HCT116 (cell line): ENCODE measurements around the gene TTBK1. TPM values are rescaled to one million over a fixed set of nuclear protein-coding genes. Genes with fewer than 3 reads are reported as not detected.

Experiments
- ATAC-seq: fragments of 200-7000 bp; cut with Tn5 transposase; 2 replicates; pipeline ENCODE4 v1.9.1; 2020; ENCODE audit warnings: mild to moderate bottlenecking, moderate library complexity
- BruUV-seq: library from RNA; stranded (reverse); fragments of 400-500 nt; replicated peaks from 2 replicates; lab custom pipeline; 2021; lab: Mats Ljungman, UMichigan
- CTCF ChIA-PET: fragments of 300-600 bp; sonication (Branson Sonifier 250); formaldehyde crosslinking; loops from one replicate; lab custom pipeline; 2021; ENCODE audit warnings: antibody characterized with exemption; lab: Charles Lee
- POLR2A ChIA-PET: fragments of 300-600, 350-600 bp; sonication (Branson Sonifier 250); formaldehyde crosslinking; loops from one replicate; lab custom pipeline; 2021; ENCODE audit warnings: antibody characterized with exemption; lab: Charles Lee
- RAD21 ChIA-PET, 2 experiments: fragments of 300-600 bp; sonication (Branson Sonifier 250); formaldehyde crosslinking; loops; one replicate each; lab custom pipeline; 2023; ENCODE audit warnings: low total read pairs in 2 of 2; ENCODE audit not compliant: uncharacterized antibody in 2 of 2, unreplicated experiment in 2 of 2, low non-redundant PET in 1 of 2; lab: Charles Lee
- DNase-seq: peaks from one replicate; pipeline ENCODE4 v3.0.0-alpha.2; 2010; ENCODE audit warnings: low read depth, low spot score
- H2AFZ ChIP-seq: fragments of 200-600 bp; shearing (Covaris generic), sonication (generic); 2 replicates; pipeline ENCODE4 v1.6.1; 2017; ENCODE audit warnings: low read depth, mixed run types, mixed read lengths, antibody characterized with exemption, low read length; ENCODE audit not compliant: poor library complexity, severe bottlenecking
- H3K27ac ChIP-seq: 2 replicates; pipeline ENCODE4 v1.5.1; 2012; ENCODE audit warnings: low read depth, low read length
- H3K27me3 ChIP-seq: fragments of 200-600 bp; sonication (generic); 2 replicates; pipeline ENCODE4 v1.6.1; 2016; ENCODE audit warnings: mixed run types, low read length, mixed read lengths; ENCODE audit not compliant: insufficient read depth
- H3K36me3 ChIP-seq, 2 experiments: fragments of 200-500 bp in 1 of 2; fragments of 200-600 bp in 1 of 2; sonication (Bioruptor generic) in 1 of 2; sonication (generic) in 1 of 2; 2 replicates each; pipeline versions ENCODE4 v1.5.1 to v1.6.1; 2014 to 2016; ENCODE audit warnings: low read length in 2 of 2, inconsistent platforms in 1 of 2, mixed read lengths in 1 of 2, mixed run types in 1 of 2; ENCODE audit not compliant: insufficient read depth in 2 of 2, control insufficient read depth in 1 of 2
- H3K4me1 ChIP-seq, 2 experiments: fragments of 200-600 bp in 1 of 2; sonication (generic) in 1 of 2; 2 replicates each; pipeline versions ENCODE4 v1.5.1 to v1.6.1; 2012 to 2017; ENCODE audit warnings: low read length in 2 of 2, inconsistent platforms in 1 of 2, mild to moderate bottlenecking in 1 of 2, mixed read lengths in 1 of 2, mixed run types in 1 of 2, moderate library complexity in 1 of 2; ENCODE audit not compliant: insufficient read depth in 2 of 2, control insufficient read depth in 1 of 2
- H3K4me2 ChIP-seq: fragments of 200-600 bp; sonication (generic); 2 replicates; pipeline ENCODE4 v1.6.1; 2017; ENCODE audit warnings: mixed run types, low read length, mixed read lengths
- H3K4me3 ChIP-seq, 2 experiments: fragments of 200-600 bp in 1 of 2; sonication (generic) in 1 of 2; replicated peaks in 1 of 2; 2 replicates each; pipeline ENCODE4 v1.5.1; 2011 to 2016; ENCODE audit warnings: low read length in 2 of 2, control low read depth in 1 of 2, low read depth in 1 of 2, mild to moderate bottlenecking in 1 of 2, mixed read lengths in 1 of 2, mixed run types in 1 of 2
- H3K79me2 ChIP-seq: fragments of 200-600 bp; sonication (generic); 2 replicates; pipeline ENCODE4 v1.6.1; 2017; ENCODE audit warnings: mild to moderate bottlenecking, mixed run types, low read length, moderate library complexity, mixed read lengths; ENCODE audit not compliant: insufficient read depth
- H3K9ac ChIP-seq: fragments of 200-600 bp; sonication (generic); 2 replicates; pipeline ENCODE4 v1.6.1; 2016; ENCODE audit warnings: low read length, mixed read lengths
- H3K9me2 ChIP-seq: fragments of 200-600 bp; sonication (generic), shearing (Covaris generic); 2 replicates; pipeline ENCODE4 v1.6.1; 2017; ENCODE audit warnings: mixed run types, mild to moderate bottlenecking, moderate library complexity; ENCODE audit not compliant: insufficient read depth
- H3K9me3 ChIP-seq, 2 experiments: fragments of 200-500 bp in 1 of 2; fragments of 200-600 bp in 1 of 2; sonication (Bioruptor generic) in 1 of 2; sonication (generic) in 1 of 2; 2 replicates each; pipeline ENCODE4 v1.6.1; 2014 to 2017; ENCODE audit warnings: low read length in 2 of 2, mixed read lengths in 2 of 2, inconsistent platforms in 1 of 2, low read depth in 1 of 2, mild to moderate bottlenecking in 1 of 2, mixed run types in 1 of 2, moderate library complexity in 1 of 2; ENCODE audit not compliant: control insufficient read depth in 1 of 2, insufficient read depth in 1 of 2
- H4K20me1 ChIP-seq: fragments of 200-600 bp; sonication (generic), shearing (Covaris generic); 2 replicates; pipeline ENCODE4 v1.6.1; 2017; ENCODE audit warnings: mixed run types, mild to moderate bottlenecking, moderate library complexity; ENCODE audit not compliant: insufficient read depth
- ATF3 ChIP-seq: IDR thresholded peaks from 2 replicates; pipeline ENCODE4 v1.6.1; 2012
- CEBPB ChIP-seq: IDR thresholded peaks from 2 replicates; pipeline ENCODE4 v1.6.1; 2012; ENCODE audit warnings: low read depth
- ELF1 ChIP-seq: IDR thresholded peaks from 2 replicates; pipeline ENCODE4 v1.6.1; 2012; ENCODE audit warnings: low read depth, borderline replicate concordance
- FOSL1 ChIP-seq: IDR thresholded peaks from 2 replicates; pipeline ENCODE4 v1.6.1; 2012; ENCODE audit warnings: low read depth
- JUND ChIP-seq: IDR thresholded peaks from 2 replicates; pipeline ENCODE4 v1.6.1; 2012
- MAX ChIP-seq: IDR thresholded peaks from 2 replicates; pipeline ENCODE4 v1.6.1; 2012
- POLR2A ChIP-seq: IDR thresholded peaks from 2 replicates; pipeline ENCODE4 v1.7.0; 2011; ENCODE audit warnings: borderline replicate concordance; ENCODE audit not compliant: insufficient read depth, insufficient read length; ENCODE audit errors: extremely low read depth
- RAD21 ChIP-seq: IDR thresholded peaks from 2 replicates; pipeline ENCODE4 v1.6.1; 2012; ENCODE audit warnings: low read depth, mild to moderate bottlenecking
- REST ChIP-seq: IDR thresholded peaks from 2 replicates; pipeline ENCODE4 v1.6.1; 2012; ENCODE audit warnings: low read depth
- SIN3A ChIP-seq: IDR thresholded peaks from 2 replicates; pipeline ENCODE4 v1.6.1; 2012; ENCODE audit warnings: low read depth
- SP1 ChIP-seq: IDR thresholded peaks from 2 replicates; pipeline ENCODE4 v1.6.1; 2012; ENCODE audit warnings: low read depth
- SRF ChIP-seq: IDR thresholded peaks from 2 replicates; pipeline ENCODE4 v1.6.1; 2012; ENCODE audit warnings: low read depth
- TCF7L2 ChIP-seq: IDR thresholded peaks from 2 replicates; pipeline ENCODE4 v1.7.0; 2011; ENCODE audit warnings: borderline replicate concordance, inconsistent platforms; ENCODE audit not compliant: insufficient read depth, insufficient read length; ENCODE audit errors: extremely low read depth
- ZNF274 ChIP-seq: fragments of 200-500 bp; sonication (Bioruptor generic); IDR thresholded peaks from 2 replicates; pipeline ENCODE4 v1.6.1; 2014; ENCODE audit warnings: mild to moderate bottlenecking, low read depth, low read length, inconsistent platforms
- intact Hi-C: fragments of 100-400 bp; cut with micrococcal nuclease; formaldehyde crosslinking; loops from 2 replicates; pipeline ENCODE4 v1.10.0; 2022
- total RNA-seq: library from RNA; stranded (reverse); gene quantifications from one replicate; pipeline ENCODE4 v1.2.1, GENCODE V29; 2021; ENCODE audit not compliant: unreplicated experiment

The TTBK1 gene
- total RNA-seq, 1 experiment from 2014 or later, result not detected

- ATAC-seq (peak; percentile 72), DNase-seq (peak; percentile 10)
- no peaks in the 10 kb centered on the region for H3K79me2 ChIP-seq
- H2AFZ ChIP-seq, result peak overlapping the region; percentile 54
- peaks cover 4% of the 10 kb centered on the region; the same call in 1 of the 2 replicates for H3K27me3 ChIP-seq
- POLR2A ChIA-PET, result no interaction called here
- CTCF ChIA-PET, result interaction anchor here (0.7 to 1.2 kb wide), 2 partner anchors 17 kb away, joined by 3 to 7 read pairs; partner anchors contain the start of gene DNPH1
- RAD21 ChIA-PET, result no interaction called here
- no peaks in the 10 kb centered on the region for H3K9me2 ChIP-seq
- no TSS peak for BruUV-seq
- H3K4me2 ChIP-seq, result peak overlapping the region; percentile 74
- peaks cover 3 to 11% of the 10 kb centered on the region in 2 experiments; a peak in 2 of 4 replicates for H3K4me1 ChIP-seq
- H3K27ac ChIP-seq, result no peak overlapping the region
- H3K9ac ChIP-seq, result no peak overlapping the region
- intact Hi-C loops, result no loop called here
- H4K20me1 ChIP-seq, result no peaks in the 10 kb centered on the region
- no peaks in the 10 kb centered on the region for H3K36me3 ChIP-seq
- peak overlapping the region; percentile 35 to 39 for H3K4me3 ChIP-seq
- TF ChIP-seq ZNF274 (no peak), CEBPB (no peak), SRF (no peak), ELF1 (no peak), ATF3 (no peak), SP1 (no peak), MAX (no peak; the same call in 1 of the 2 replicates), REST (no peak), TCF7L2 (no peak), RAD21 (no peak), FOSL1 (no peak), SIN3A (no peak), POLR2A (no peak), JUND (no peak)
- H3K9me3 ChIP-seq, result no peaks in the 10 kb centered on the region
Measured at GRCh38 chr6:43246301-43247113, 3.2 kb downstream of the TTBK1 start.
